H1 (cell line): Measurements from ENCODE around the gene CORIN. TPM values are rescaled to one million over a fixed set of nuclear protein-coding genes. Genes with fewer than 3 reads are reported as not detected.

Experiments
- CTCF ChIA-PET: fragments of 300-600 bp; sonication (Branson Sonifier 250); formaldehyde crosslinking; loops from one replicate; lab custom pipeline; 2021; ENCODE audit not compliant: partially characterized antibody; lab: Charles Lee
- POLR2A ChIA-PET: fragments of 300-600 bp; sonication (Branson Sonifier 250); formaldehyde crosslinking; loops from one replicate; lab custom pipeline; 2021; ENCODE audit warnings: inconsistent platforms; ENCODE audit not compliant: partially characterized antibody; lab: Charles Lee
- DNase-seq, 2 experiments: peaks; one replicate each; pipeline versions ENCODE4 v3.0.0 to v3.0.0-alpha.2; 2010 to 2022; ENCODE audit warnings: low spot score in 2 of 2, low read depth in 1 of 2, mixed read lengths in 1 of 2
- FAIRE-seq: peaks from 2 replicates; lab custom pipeline; 2011; peaks lifted over from hg19 to GRCh38; lab: Jason Lieb, UNC
- H2AFZ ChIP-seq: 2 replicates; pipeline ENCODE4 v1.8.1; 2012; ENCODE audit warnings: low read length, inconsistent platforms
- H2AK5ac ChIP-seq: 2 replicates; pipeline ENCODE4 v1.6.1; 2013; ENCODE audit warnings: low read depth, low read length
- H2BK120ac ChIP-seq: replicated peaks from 2 replicates; pipeline ENCODE3; 2013; ENCODE audit warnings: low read depth, low read length, inconsistent platforms
- H2BK12ac ChIP-seq: 2 replicates; pipeline ENCODE4 v1.6.1; 2013; ENCODE audit warnings: low read depth, low read length
- H2BK15ac ChIP-seq: 2 replicates; pipeline ENCODE4 v1.6.1; 2013; ENCODE audit warnings: low read length
- H2BK20ac ChIP-seq: 2 replicates; pipeline ENCODE4 v1.6.1; 2013; ENCODE audit warnings: low read length
- H2BK5ac ChIP-seq: 2 replicates; pipeline ENCODE4 v1.6.1; 2013; ENCODE audit warnings: low read depth, low read length
- H3K14ac ChIP-seq: 2 replicates; pipeline ENCODE4 v1.6.1; 2013; ENCODE audit warnings: inconsistent platforms; ENCODE audit not compliant: insufficient read length
- H3K18ac ChIP-seq: 2 replicates; pipeline ENCODE4 v1.6.1; 2013; ENCODE audit warnings: low read length; ENCODE audit errors: extremely low read depth
- H3K23ac ChIP-seq: 2 replicates; pipeline ENCODE4 v1.6.1; 2013; ENCODE audit warnings: inconsistent platforms; ENCODE audit not compliant: insufficient read length
- H3K23me2 ChIP-seq: 2 replicates; pipeline ENCODE4 v1.6.1; 2013; ENCODE audit warnings: low read depth, low read length
- H3K27ac ChIP-seq: 2 replicates; pipeline ENCODE4 v1.6.1; 2011; ENCODE audit warnings: low read depth, low read length, inconsistent platforms
- H3K27me3 ChIP-seq, 4 experiments: replicated peaks in 1 of 4; 1 replicate in 1 of 4; 2 replicates in 3 of 4; pipeline versions ENCODE4 v1.6.1 to v1.8.1; 2011 to 2013; ENCODE audit warnings: low read length in 3 of 4, mild to moderate bottlenecking in 3 of 4, inconsistent platforms in 2 of 4, mixed read lengths in 2 of 4, moderate library complexity in 1 of 4; ENCODE audit not compliant: control insufficient read depth in 3 of 4, insufficient read depth in 3 of 4; ENCODE audit errors: extremely low read depth in 1 of 4
- H3K36me3 ChIP-seq, 4 experiments: 2 replicates each; pipeline versions ENCODE4 v1.6.1 to v1.8.1; 2011 to 2013; ENCODE audit warnings: mild to moderate bottlenecking in 4 of 4, low read length in 3 of 4, moderate library complexity in 2 of 4, control low read depth in 1 of 4, inconsistent platforms in 1 of 4; ENCODE audit not compliant: insufficient read depth in 4 of 4, control insufficient read depth in 2 of 4
- H3K4ac ChIP-seq: replicated peaks from 2 replicates; pipeline ENCODE3; 2013; ENCODE audit warnings: low read length, low read depth, mixed read lengths, inconsistent platforms; ENCODE audit not compliant: insufficient read length
- H3K4me1 ChIP-seq, 4 experiments: replicated peaks in 1 of 4; 1 replicate in 1 of 4; 2 replicates in 3 of 4; pipeline versions ENCODE4 v1.6.1 to v1.8.1; 2011 to 2013; ENCODE audit warnings: low read length in 3 of 4, inconsistent platforms in 2 of 4, mixed read lengths in 1 of 4; ENCODE audit not compliant: insufficient read depth in 4 of 4, control insufficient read depth in 3 of 4
- H3K4me2 ChIP-seq, 2 experiments: 2 replicates each; pipeline versions ENCODE4 v1.6.1 to v1.8.1; 2011 to 2013; ENCODE audit warnings: low read depth in 2 of 2, low read length in 2 of 2, control low read depth in 1 of 2, inconsistent platforms in 1 of 2, mild to moderate bottlenecking in 1 of 2; ENCODE audit not compliant: insufficient read depth in 1 of 2
- H3K4me3 ChIP-seq, 4 experiments: fragments of 200-600, 300-600 bp in 1 of 4; sonication (generic), shearing (Covaris generic), sonication (Bioruptor Twin) in 1 of 4; 2 replicates each; pipeline versions ENCODE4 v1.5.1 to v1.8.1; 2011 to 2016; ENCODE audit warnings: low read length in 4 of 4, low read depth in 3 of 4, control low read depth in 2 of 4, inconsistent platforms in 2 of 4, mild to moderate bottlenecking in 2 of 4, mixed read lengths in 1 of 4, moderate library complexity in 1 of 4; ENCODE audit not compliant: insufficient read depth in 2 of 4; ENCODE audit errors: extremely low read depth in 1 of 4
- H3K56ac ChIP-seq: replicated peaks from 2 replicates; pipeline ENCODE3; 2013; ENCODE audit warnings: low read depth, mild to moderate bottlenecking, mixed read lengths, low read length, inconsistent platforms; ENCODE audit not compliant: insufficient read length
- H3K79me1 ChIP-seq: 2 replicates; pipeline ENCODE4 v1.6.1; 2013; ENCODE audit warnings: low read depth, low read length, control low read depth
- H3K79me2 ChIP-seq, 2 experiments: 2 replicates each; pipeline versions ENCODE4 v1.6.1 to v1.8.1; 2012 to 2013; ENCODE audit warnings: low read length in 2 of 2, mild to moderate bottlenecking in 2 of 2, inconsistent platforms in 1 of 2; ENCODE audit not compliant: insufficient read depth in 2 of 2, control insufficient read depth in 1 of 2
- H3K9ac ChIP-seq, 4 experiments: replicated peaks in 1 of 4; 1 replicate in 1 of 4; 2 replicates in 3 of 4; pipeline versions ENCODE4 v1.6.1 to v1.8.1; 2011 to 2013; ENCODE audit warnings: low read depth in 3 of 4, low read length in 3 of 4, control low read depth in 2 of 4, mild to moderate bottlenecking in 2 of 4, moderate library complexity in 2 of 4, inconsistent platforms in 1 of 4; ENCODE audit errors: extremely low read depth in 1 of 4
- H3K9me3 ChIP-seq, 2 experiments: 2 replicates each; pipeline versions ENCODE4 v1.6.1 to v1.8.1; 2012 to 2013; ENCODE audit warnings: mild to moderate bottlenecking in 2 of 2, moderate library complexity in 2 of 2, control low read depth in 1 of 2, inconsistent platforms in 1 of 2, low read depth in 1 of 2, low read length in 1 of 2, mixed read lengths in 1 of 2; ENCODE audit not compliant: insufficient read depth in 2 of 2
- H4K20me1 ChIP-seq, 2 experiments: replicated peaks in 1 of 2; 2 replicates each; pipeline versions ENCODE3 to v1.8.1; 2011 to 2013; ENCODE audit warnings: inconsistent platforms in 2 of 2, low read length in 2 of 2, mild to moderate bottlenecking in 1 of 2; ENCODE audit not compliant: insufficient read depth in 2 of 2, control insufficient read depth in 1 of 2
- H4K5ac ChIP-seq: 2 replicates; pipeline ENCODE4 v1.6.1; 2013; ENCODE audit warnings: low read length, low read depth, mixed read lengths, inconsistent platforms; ENCODE audit not compliant: insufficient read length
- H4K8ac ChIP-seq: 2 replicates; pipeline ENCODE4 v1.8.0; 2013; ENCODE audit warnings: mild to moderate bottlenecking, moderate library complexity, low read length, inconsistent platforms; ENCODE audit not compliant: insufficient read depth; ENCODE audit errors: extremely low read depth
- H4K91ac ChIP-seq: replicated peaks from 2 replicates; pipeline ENCODE3; 2013; ENCODE audit warnings: low read length, mixed read lengths, inconsistent platforms; ENCODE audit not compliant: insufficient read length
- ATF3 ChIP-seq: IDR thresholded peaks from 2 replicates; pipeline ENCODE4 v1.6.1; 2011; ENCODE audit warnings: low read depth, mild to moderate bottlenecking, low read length; ENCODE audit not compliant: insufficient read depth
- NANOG ChIP-seq: IDR thresholded peaks from 2 replicates; pipeline ENCODE4 v1.6.1; 2011; ENCODE audit warnings: low read length, low read depth, mild to moderate bottlenecking, inconsistent platforms; ENCODE audit not compliant: insufficient read depth, poor library complexity, severe bottlenecking
- WGBS, 2 experiments: shearing (Covaris generic) in 1 of 2; methylation state at CpG; one replicate each; pipeline versions ENCODE4 v1.1.6 to v1.1.7; 2013 to 2015; ENCODE audit warnings: low lambda C conversion rate in 2 of 2, mixed read lengths in 2 of 2, inconsistent platforms in 1 of 2, low coverage in 1 of 2, missing lambda C conversion rate in 1 of 2; ENCODE audit not compliant: insufficient replicate concordance in 2 of 2, insufficient coverage in 1 of 2, insufficient read length in 1 of 2; ENCODE audit errors: extremely low coverage in 1 of 2, missing lambda C conversion rate in 1 of 2; 5-methylcytosine and 5-hydroxymethylcytosine counted together
- polyA plus RNA-seq, 7 experiments: library from polyadenylated mRNA; depleted of rRNA in 3 of 7; stranded (reverse) in 5 of 7; unstranded in 2 of 7; fragments of >200 nt in 5 of 7; fragments of 200-250 nt in 2 of 7; gene quantifications; 1 replicate in 5 of 7; 2 replicates in 1 of 7; 4 replicates in 1 of 7; pipeline versions ENCODE4 v1.2.1 to v1.2.3, GENCODE V29; 2011 to 2013; ENCODE audit warnings: missing spikeins in 2 of 7, mixed read lengths in 2 of 7
- total RNA-seq: library from RNA; stranded (reverse); fragmentation: NEBNext Ultra II Directional; extraction: Animal tissue kit (Norgen Biotek cat#: 25700); gene quantifications from 2 replicates; pipeline ENCODE4 v1.2.1, GENCODE V29; 2021

The CORIN gene
- total and polyA plus RNA-seq, 2 of the 8 experiments (the other 6 are each of a cell fraction or from before 2014, with no cell fraction given) = 0.09 to 0.32 TPM

DNA sequence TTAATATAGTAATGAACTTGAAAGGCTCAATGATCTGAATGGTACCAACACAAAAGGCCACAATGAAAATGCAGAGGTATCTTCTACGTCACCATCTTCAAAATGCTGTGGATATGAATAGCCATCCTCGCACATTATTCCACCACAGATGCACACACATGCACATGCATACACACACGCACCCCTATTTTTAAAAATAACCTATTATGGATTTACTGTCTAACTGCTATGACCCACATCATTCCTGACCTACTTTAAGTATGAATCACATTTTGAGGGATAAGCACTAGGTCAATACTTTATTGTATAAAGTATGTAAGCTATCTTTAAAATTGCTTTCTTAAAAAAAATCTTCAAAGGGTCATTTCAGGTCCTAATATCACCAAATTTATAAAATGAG, 24.4 kb upstream of the CORIN start:
- TF ChIP-seq ATF3 (no peak), NANOG (no peak)
- ChIA-PET CTCF (no interaction called here), POLR2A (no interaction called here)
- Histone ChIP-seq H3K27me3 (no peaks in the 10 kb centered on the region), H2BK15ac (no peak overlapping the region), H3K36me3 (peaks cover 0 to 3% (median 0%) of the 10 kb centered on the region in 4 experiments; a peak in 2 of 8 replicates), H4K91ac (no peak overlapping the region), H3K9ac (no peak overlapping the region), H2BK5ac (no peak overlapping the region), H4K8ac (no peak overlapping the region), H3K4me3 (no peak overlapping the region), H3K56ac (no peak overlapping the region), H3K79me1 (no peaks in the 10 kb centered on the region), H2BK20ac (no peak overlapping the region), H3K18ac (no peak overlapping the region), H4K20me1 (no peaks in the 10 kb centered on the region), H3K4me1 (no peaks in the 10 kb centered on the region), H3K23me2 (no peaks in the 10 kb centered on the region), H3K79me2 (no peaks in the 10 kb centered on the region; a peak in 1 of 4 replicates), H3K27ac (no peak overlapping the region), H3K9me3 (no peaks in the 10 kb centered on the region), H4K5ac (no peak overlapping the region), H2BK120ac (no peak overlapping the region), H3K4me2 (no peak overlapping the region), H3K14ac (no peak overlapping the region), H2AFZ (no peak overlapping the region), H3K4ac (no peak overlapping the region), H2AK5ac (no peak overlapping the region), H3K23ac (no peak overlapping the region), H2BK12ac (no peak overlapping the region)
- no peak for FAIRE-seq
- 97% methylated on average over 3 of the region's 3 CpGs; no CpG with 5 or more reads in 1 of the 2 experiments for WGBS, 2 experiments
- no peak for DNase-seq
